GM23248 (cell line): Measurements from ENCODE around the gene OR6V1.

Source experiments
- EZH2 ChIP-seq: fragments of 200-600 bp; sonication (generic); IDR thresholded peaks from 2 replicates; pipeline ENCODE4 v1.6.1; 2018; ENCODE audit warnings: antibody characterized with exemption, mild to moderate bottlenecking; ENCODE audit not compliant: insufficient read depth, poor library complexity, severe bottlenecking
- EZH2phosphoT487 ChIP-seq: fragments of 200-600 bp; sonication (generic); IDR thresholded peaks from 2 replicates; pipeline ENCODE4 v1.6.1; 2018; ENCODE audit warnings: antibody characterized with exemption, moderate library complexity, mild to moderate bottlenecking, low read depth; ENCODE audit not compliant: insufficient read depth

DNA sequence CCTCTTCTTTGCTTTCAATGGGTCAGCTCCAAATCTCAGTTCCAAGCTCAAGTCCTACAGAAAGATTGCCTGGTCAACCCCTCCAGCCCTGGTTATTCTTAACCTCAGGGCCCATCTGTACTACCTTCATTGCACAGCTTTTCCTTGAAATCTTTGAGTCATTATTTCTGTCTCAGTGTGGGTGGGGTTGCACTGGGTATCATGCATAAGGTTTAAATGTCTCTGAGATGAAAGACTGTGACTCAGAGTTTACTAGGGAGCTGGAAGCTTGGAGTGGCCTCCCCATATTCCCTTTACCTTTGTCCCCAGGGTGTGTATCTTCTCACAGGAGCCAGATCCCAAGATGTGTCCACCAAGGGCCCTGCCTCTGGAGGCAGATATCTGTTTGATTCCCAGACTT lies 3.3 kb upstream of the OR6V1 start:
- TF ChIP-seq EZH2 (no peak), EZH2phosphoT487 (no peak)
